HG02870 (cell line): ENCODE results near the gene PTEN.

Source experiments
- ATAC-seq: cut with Tn5 transposase; IDR thresholded peaks from one replicate; pipeline ENCODE4 v1.9.1; 2021; ENCODE audit warnings: mild to moderate bottlenecking, moderate library complexity; ENCODE audit not compliant: unreplicated experiment

The PTEN gene

GRCh38 chr10:87961314-87961713 lies 97.9 kb downstream of the PTEN start:
- ATAC-seq: no peak

DNA sequence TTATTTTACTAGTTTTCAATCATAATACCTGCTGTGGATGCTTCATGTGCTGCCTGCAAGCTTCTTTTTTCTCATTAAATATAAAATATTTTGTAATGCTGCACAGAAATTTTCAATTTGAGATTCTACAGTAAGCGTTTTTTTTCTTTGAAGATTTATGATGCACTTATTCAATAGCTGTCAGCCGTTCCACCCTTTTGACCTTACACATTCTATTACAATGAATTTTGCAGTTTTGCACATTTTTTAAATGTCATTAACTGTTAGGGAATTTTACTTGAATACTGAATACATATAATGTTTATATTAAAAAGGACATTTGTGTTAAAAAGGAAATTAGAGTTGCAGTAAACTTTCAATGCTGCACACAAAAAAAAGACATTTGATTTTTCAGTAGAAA lies 103.0 kb downstream of the PTEN start:
- no peak for ATAC-seq

GRCh38 chr10:87973635-87974034 lies 110.2 kb downstream of the PTEN start:
- ATAC-seq: no peak

DNA sequence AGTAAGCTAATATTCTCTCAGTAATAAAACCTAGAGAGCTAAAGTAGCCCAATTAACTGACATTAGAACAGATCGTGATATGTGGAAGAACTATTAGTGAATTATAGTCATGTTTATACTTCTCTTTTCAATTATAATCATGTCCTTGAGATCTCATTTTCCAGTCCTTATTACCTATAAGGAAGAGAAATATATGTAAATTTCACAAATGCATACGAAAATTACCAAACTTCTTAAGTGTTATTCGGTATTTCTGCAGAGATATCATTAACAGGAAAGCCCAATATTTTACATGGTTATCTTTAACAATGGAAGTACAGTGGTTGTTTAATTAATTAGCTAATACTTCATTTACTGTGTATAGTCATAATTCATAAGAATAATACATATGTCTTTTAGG lies 110.7 kb downstream of the PTEN start:
- ATAC-seq: no peak

GRCh38 chr10:87974769-87975168 lies 111.3 kb downstream of the PTEN start:
- no peak for ATAC-seq

DNA sequence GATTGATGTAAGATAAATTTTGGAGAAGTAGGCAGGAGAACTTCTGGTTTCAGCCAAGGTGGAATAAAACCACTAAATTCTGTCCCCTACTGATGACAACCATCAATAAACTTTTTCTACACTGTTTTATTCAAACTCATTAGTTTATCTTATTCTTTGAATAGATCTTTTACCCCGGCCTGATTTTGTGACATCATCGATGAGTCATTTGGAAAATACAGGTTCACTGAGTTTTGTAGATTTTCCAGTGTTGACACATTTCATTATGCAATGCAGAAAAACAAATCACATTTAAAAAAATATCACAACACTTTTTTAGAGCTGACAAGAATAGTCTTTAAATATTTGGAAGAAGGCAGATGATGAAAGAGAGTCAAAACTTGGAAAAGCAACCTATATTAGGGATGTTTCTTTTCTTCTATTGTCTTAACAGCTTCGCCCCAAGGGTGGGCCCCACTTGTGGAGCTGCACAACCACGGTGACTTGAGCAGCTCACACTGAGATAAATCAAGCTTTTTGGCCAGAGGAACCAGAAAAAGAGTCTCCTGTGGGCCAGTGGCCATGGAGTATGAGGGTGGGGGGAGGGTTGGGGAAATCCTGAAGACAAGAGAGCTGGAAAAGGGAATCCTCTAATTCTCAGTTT lies 112.8 kb downstream of the PTEN start:
- no peak for ATAC-seq

DNA sequence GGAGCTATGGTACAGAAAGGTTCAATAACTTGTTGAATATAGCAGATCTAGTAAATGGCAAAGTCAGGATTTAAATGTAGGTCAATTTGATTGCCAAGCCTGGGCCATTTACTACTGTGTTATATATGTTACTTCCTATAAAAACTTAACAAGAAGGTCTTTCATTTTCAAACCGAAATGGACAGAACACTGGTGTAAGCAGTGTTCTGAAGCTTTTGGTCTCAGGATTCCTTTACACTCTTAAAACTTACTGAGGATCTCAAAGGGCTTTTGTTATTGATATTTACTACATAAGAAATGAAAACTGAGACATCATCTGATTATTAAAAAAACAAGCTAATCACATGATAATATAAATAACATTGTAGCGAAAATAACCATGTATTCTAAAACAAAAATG lies 114.7 kb downstream of the PTEN start:
- ATAC-seq: no peak

DNA sequence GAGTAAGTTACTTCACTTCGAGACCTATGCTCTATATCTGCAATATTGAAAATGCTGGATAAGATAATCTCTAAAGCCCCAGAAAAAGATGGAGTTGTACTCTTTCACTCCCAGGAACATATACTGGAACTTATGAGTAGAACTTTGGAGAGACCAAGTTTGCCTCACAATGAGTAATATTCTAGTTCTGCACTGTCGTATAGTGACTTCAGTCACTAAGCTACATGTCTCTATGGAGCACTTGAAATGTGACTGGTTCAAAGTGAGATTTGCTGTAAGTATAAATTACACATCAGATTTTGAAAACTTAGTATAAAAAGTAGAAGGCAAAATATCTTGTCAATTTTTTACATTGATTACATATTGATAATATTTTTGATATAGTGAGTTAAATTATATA lies 116.4 kb downstream of the PTEN start:
- no peak for ATAC-seq

DNA sequence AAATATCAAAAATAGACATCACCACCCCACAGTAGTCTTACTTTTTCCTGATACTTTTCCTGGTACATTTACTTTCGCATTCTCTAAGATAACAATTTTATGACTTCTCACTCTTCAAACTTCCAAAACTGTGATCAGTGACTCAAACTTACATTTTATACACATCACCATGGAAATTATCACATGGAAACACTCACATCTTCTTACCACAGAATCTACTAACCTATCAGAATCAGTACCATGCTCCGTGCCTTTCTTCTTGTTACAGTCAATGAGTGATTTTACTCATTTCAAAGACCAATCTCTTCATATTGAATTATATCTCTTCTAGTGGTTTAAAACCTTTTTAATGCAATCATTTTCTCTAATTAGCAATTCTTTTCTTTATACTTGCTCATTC lies 120.3 kb downstream of the PTEN start:
- no peak for ATAC-seq

DNA sequence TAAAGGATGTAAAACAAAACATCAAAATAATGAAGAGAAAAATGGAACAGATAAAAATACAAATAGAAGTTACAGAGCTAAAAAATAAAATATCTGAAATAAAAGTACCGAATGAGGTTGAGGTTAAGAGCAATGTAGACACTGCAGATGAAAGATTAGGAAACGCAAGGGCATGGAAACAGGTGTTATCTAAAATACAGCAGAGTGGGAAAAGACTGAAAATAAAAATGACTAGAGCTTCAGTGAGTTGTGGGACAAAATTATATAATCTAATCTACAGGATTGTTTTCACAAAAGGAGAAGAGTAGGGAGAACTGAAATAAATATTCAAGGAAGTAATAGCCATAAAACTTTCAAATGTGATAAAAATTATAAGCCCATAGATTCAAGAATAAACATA lies 123.8 kb downstream of the PTEN start:
- no peak for ATAC-seq

DNA sequence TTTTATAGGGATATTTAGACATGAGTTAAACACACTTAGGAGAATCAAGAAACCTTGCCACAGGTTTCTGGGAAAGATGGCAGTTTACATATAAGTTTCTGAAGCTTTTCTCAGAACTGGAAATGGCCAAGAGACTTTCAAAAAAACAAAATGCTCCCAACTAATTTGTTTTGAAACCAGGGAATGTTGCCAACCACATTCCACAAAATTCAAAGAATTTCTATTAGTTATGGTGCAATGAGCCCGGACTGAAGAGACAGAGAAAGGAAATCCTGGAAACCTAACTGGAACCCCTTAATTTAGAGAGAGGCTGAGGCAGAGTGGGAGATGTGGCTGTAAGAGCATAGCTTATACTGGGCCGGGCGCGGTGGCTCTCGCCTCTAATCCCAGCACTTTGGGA lies 128.5 kb downstream of the PTEN start:
- ATAC-seq: no peak

DNA sequence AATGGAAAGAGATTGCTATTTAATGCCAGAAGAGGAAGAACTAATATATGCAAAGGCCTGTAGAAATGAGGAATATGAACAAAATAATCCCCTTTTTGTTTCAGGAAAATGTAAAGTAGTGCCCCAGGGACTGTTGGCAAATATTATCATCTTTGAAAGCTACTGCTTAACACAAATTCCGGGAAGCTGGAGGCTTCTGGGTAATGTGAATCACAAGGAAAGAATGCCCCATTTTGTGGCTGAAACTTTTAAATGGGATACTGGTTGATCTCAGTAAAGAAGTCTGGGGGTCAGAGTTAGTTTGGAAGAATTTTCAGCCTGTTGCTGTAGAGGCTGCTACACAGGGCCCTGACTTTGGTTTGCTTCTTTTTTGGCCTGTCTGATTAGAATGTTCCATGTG lies 141.0 kb downstream of the PTEN start:
- no peak for ATAC-seq

GRCh38 chr10:88006261-88006660 lies 142.8 kb downstream of the PTEN start:
- ATAC-seq: no peak

DNA sequence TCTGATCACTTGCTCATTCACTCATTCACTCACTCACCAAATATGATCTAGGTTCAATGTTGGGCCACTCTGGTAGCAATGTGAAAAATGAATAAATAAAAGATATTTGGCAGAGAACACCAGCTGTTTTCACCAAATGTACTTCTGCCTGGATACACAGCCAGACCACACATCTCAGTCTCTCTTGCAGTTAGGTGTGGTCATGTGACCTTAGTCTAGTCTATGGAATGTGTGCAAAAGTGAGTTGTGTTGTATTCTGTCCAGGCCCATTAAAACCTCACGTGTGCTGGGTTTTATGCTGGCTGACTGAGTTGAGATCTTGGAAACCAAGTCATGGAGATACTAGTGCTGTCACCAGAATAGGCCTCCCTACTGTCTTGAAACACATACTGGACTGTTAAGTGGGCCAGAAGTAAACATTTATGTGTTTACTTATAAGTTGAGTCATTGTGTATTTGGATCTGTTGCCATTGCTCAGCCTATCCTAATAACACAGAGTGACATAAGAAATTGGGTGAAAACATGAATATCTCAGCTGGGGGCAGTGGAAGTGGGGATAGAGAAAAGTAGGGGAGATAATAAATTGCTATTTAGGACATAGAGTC lies 145.5 kb downstream of the PTEN start:
- ATAC-seq: no peak

DNA sequence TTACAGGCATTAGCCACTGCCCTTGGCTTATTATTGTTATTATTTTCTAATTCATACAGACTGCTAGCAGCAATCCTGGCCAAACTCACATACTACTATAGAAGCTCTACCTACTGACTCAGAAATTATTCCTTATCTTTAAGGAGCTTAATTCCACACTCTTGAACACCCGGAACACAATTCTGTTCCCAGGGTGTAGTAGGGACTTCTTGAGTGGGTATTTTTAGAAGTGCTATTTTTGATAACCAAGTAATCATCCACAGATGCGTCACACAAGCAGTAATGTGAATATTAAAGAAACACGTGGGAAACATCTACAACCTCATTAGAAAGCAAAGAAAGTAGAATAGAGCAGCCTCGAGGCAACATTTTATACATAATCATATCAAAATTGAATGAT lies 149.2 kb downstream of the PTEN start:
- ATAC-seq: no peak

GRCh38 chr10:88017781-88018180 lies 154.4 kb downstream of the PTEN start:
- no peak for ATAC-seq

- ATAC-seq: no peak
Observed at GRCh38 chr10:88019753-88020152, 156.3 kb downstream of the PTEN start.
